ENCODE results near the gene GAPVD1.

GRCh38 chr9:125407974-125408900, 146.6 kb downstream of the GAPVD1 start:
- peak; percentile 60 to 88 for TF ChIP-seq CTCF (conservative IDR thresholded peaks at IDR 0.05 in 1 of 2, IDR thresholded peaks at IDR 0.05 in 1 of 2; ENCODE audit: extremely low read depth in 1 of 2, insufficient read depth in 1 of 2, low read depth in 1 of 2, low read length in 2 of 2)
- no peak for TF ChIP-seq EZH2 (IDR thresholded peaks at IDR 0.05; ENCODE audit: borderline replicate concordance, low read length)

Measured in mammary epithelial cell (primary cell).